Heart left ventricle (tissue), 16 donors: ENCODE measurements around the gene RSPH10B. TPM values are rescaled to one million over a fixed set of nuclear protein-coding genes. Genes with fewer than 3 reads are reported as not detected.
A peak's percentile ranks its signal among the peaks of the same experiment; 100 is the strongest.
"Not testable (repeated sequence)": the region's sequence is repeated elsewhere in the genome, so short reads cannot be mapped to it uniquely, and the experiment has no call there.

ENCODE experiments used
- ATAC-seq, 4 donors: fragments of 200-7000 bp; cut with Tn5 transposase; one replicate each; pipeline ENCODE4 v1.9.1; 2020 to 2022; ENCODE audit warnings: moderate library complexity in 4 of 4, mild to moderate bottlenecking in 3 of 4, moderate number of reproducible peaks in 1 of 4
- DNase-seq, 5 donors: peaks; one replicate each; pipeline ENCODE4 v3.0.0-alpha.2; 2020
- H3K27ac ChIP-seq, 12 donors: fragments of 200-600 bp; sonication (generic) in 4 of 12; one replicate each; pipeline versions ENCODE4 v1.5.0 to v1.8.0; 2016 to 2022; ENCODE audit warnings: mild to moderate bottlenecking in 2 of 12
- H3K27me3 ChIP-seq, 9 donors: fragments of 200-600 bp; sonication (generic) in 2 of 9; one replicate each; pipeline versions ENCODE4 v1.5.1 to v1.8.0; 2016 to 2022; ENCODE audit warnings: mild to moderate bottlenecking in 3 of 9
- H3K36me3 ChIP-seq, 9 donors: fragments of 200-600 bp; sonication (generic) in 2 of 9; one replicate each; pipeline versions ENCODE4 v1.5.0 to v1.8.0; 2018 to 2022; ENCODE audit warnings: mild to moderate bottlenecking in 2 of 9
- H3K4me1 ChIP-seq, 12 donors: fragments of 200-600 bp; sonication (generic) in 4 of 12; one replicate each; pipeline versions ENCODE4 v1.5.0 to v1.8.0; 2016 to 2022; ENCODE audit warnings: mild to moderate bottlenecking in 3 of 12
- H3K4me3 ChIP-seq, 12 donors: fragments of 200-600 bp; sonication (generic) in 4 of 12; one replicate each; pipeline versions ENCODE4 v1.5.0 to v1.8.0; 2017 to 2022; ENCODE audit warnings: mild to moderate bottlenecking in 9 of 12, moderate library complexity in 4 of 12
- H3K9me3 ChIP-seq, 12 donors: fragments of 200-600 bp; sonication (generic) in 4 of 12; one replicate each; pipeline versions ENCODE4 v1.5.0 to v1.8.0; 2016 to 2022; ENCODE audit warnings: mild to moderate bottlenecking in 1 of 12
- CTCF ChIP-seq, 12 donors: fragments of 200-600 bp; sonication (generic) in 4 of 12; IDR thresholded peaks; one replicate each; pipeline versions ENCODE4 v1.5.0 to v1.8.0; 2018 to 2022; ENCODE audit warnings: antibody characterized with exemption in 12 of 12, mild to moderate bottlenecking in 5 of 12
- POLR2A ChIP-seq, 2 donors: fragments of 450-650 bp; IDR thresholded peaks; one replicate each; pipeline ENCODE4 v1.6.1; 2017; ENCODE audit warnings: antibody characterized with exemption in 2 of 2, mild to moderate bottlenecking in 2 of 2, moderate library complexity in 2 of 2
- WGBS, 4 donors: extraction: QIAGEN DNeasy Blood & Tissue Kit in 2 of 4; methylation state at CpG; one replicate each; pipeline versions ENCODE4 v1.1.5 to v1.1.7; 2013 to 2018; 5-methylcytosine and 5-hydroxymethylcytosine counted together
- intact Hi-C, 10 donors: fragments of 100-400 bp; cut with DNase I; formaldehyde crosslinking; loops; one replicate each; pipeline versions ENCODE4 v1.11.1 to v1.14.2; 2022
- polyA plus RNA-seq, 2 donors: library from polyadenylated mRNA; stranded (reverse); fragments of 200-250 nt; gene quantifications; one replicate each; pipeline ENCODE4 v1.2.3, GENCODE V29; 2013
- total RNA-seq, 9 donors: library from RNA; depleted of rRNA in 2 of 9; stranded (reverse); fragments of >200 nt in 2 of 9; fragmentation: NEBNext Ultra II Directional in 3 of 9; extraction: Animal tissue kit (Norgen Biotek cat#: 25700) in 3 of 9; gene quantifications; one replicate each; pipeline versions ENCODE4 v1.1.0 to v1.2.4, GENCODE V29; 2016 to 2023
- donor health status: ischemic (EF 13 %, LVEDD 7.1; RV severe dilation, severe dysfunction).
- donor health status: healthy with polysubstance abuse.
- donor health status: DM: no; HTN: yes; CAD: no.
- donor health status: DM: no; HTN: no; CAD: no.
- donor health status: ischemic (EF 25% LVEDD 6.9; RV normal size, moderate dysfunction).
- donor health status: ischemic (EF 25% LVEDD 5.7; RV mildly dilated, moderate dysfunction).
- donor health status: healthy.
- donor health status: DM: yes; HTN: yes; CAD: no.
- donor health status: ischemic (EF 35%, LVEDD 5.7; RV mildly dilated, moderate dysfunction).
- donor health status: nonischemic (EF 11% LVEDD 7.7; RV severe dilation, severe dysfunction).
- donor health status: DM: yes; HTN: yes; CAD: no.
- donor health status: PGD.
- donor health status: ischemic (EF 29% LVEDD 5.4; RV normal size, mild dysfunction).
- donor health status: nonischemic (EF 23%, LVEDD 6.1; RV moderate dilation, normal function).

Gene RSPH10B
- total and polyA plus RNA-seq, 11 donors = 0.03 to 0.80 TPM; not detected in 9

DNA sequence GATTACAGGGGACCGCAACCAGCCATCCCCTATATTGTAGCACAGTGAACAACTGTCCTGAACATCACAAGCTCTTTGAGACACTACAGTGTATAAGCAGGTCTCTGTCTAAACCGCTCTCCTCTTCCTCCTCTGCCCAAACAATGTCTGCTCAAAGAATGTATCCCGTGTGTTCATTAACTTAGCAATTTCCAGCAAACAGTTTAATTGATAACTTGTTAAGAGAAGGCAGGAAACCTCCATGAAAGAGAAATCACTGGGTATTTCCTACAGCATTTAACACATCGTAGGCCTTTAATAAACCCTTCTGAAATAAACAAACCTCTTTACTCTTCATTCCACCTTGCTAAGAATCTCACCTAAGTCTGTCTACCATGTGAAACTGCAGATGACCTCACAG is 36.9 kb upstream of the RSPH10B start:
- H3K27ac ChIP-seq = no peak overlapping the region
- TF ChIP-seq POLR2A (IDR thresholded peaks at IDR 0.05) (no peak), CTCF (IDR thresholded peaks at IDR 0.05) (no peak)
- H3K4me3 ChIP-seq = no peak overlapping the region
- H3K9me3 ChIP-seq = no peaks in the 10 kb centered on the region
- 64 to 90% (median 82%) methylated on average over 4 of the region's 4 CpGs for WGBS, 4 donors
- no peaks in the 10 kb centered on the region for H3K27me3 ChIP-seq
- DNase-seq (no peak), ATAC-seq (no peak)
- intact Hi-C loops = loop anchor here in 1 of 10 donors (10.0 kb wide), 1 partner anchor 317 kb away; no protein-coding TSS in a partner anchor
- H3K4me1 ChIP-seq = peaks cover 0 to 38% (median 24%) of the 10 kb centered on the region in 12 donors
- peaks cover 0 to 40% (median 29%) of the 10 kb centered on the region in 9 donors for H3K36me3 ChIP-seq

- TF ChIP-seq POLR2A (IDR thresholded peaks at IDR 0.05) = no peak
- TF ChIP-seq CTCF (IDR thresholded peaks at IDR 0.05) = peak; percentile 31 to 79 (median 66)
- Histone ChIP-seq H3K27me3 (no peaks in the 10 kb centered on the region), H3K4me1 (peaks cover 0 to 3% (median 0%) of the 10 kb centered on the region in 12 donors), H3K36me3 (peaks cover 0 to 99% (median 87%) of the 10 kb centered on the region in 9 donors), H3K9me3 (no peaks in the 10 kb centered on the region), H3K27ac (no peak overlapping the region), H3K4me3 (no peak overlapping the region)
- ATAC-seq = peak in 3 of 4 donors; percentile 70 to 76 (median 71)
- 55 to 60% (median 58%) methylated on average over 10 of the region's 10 CpGs for WGBS, 4 donors
- intact Hi-C loops = loop anchor here in 7 of 10 donors (5.0 to 10.0 kb wide), 6 partner anchors 325 to 440 kb away; no protein-coding TSS in a partner anchor
- peak in 4 of 5 donors; percentile 24 to 45 (median 35) for DNase-seq
Measured at GRCh38 chr7:5997210-5997808, 26.8 kb upstream of the RSPH10B start.

DNA sequence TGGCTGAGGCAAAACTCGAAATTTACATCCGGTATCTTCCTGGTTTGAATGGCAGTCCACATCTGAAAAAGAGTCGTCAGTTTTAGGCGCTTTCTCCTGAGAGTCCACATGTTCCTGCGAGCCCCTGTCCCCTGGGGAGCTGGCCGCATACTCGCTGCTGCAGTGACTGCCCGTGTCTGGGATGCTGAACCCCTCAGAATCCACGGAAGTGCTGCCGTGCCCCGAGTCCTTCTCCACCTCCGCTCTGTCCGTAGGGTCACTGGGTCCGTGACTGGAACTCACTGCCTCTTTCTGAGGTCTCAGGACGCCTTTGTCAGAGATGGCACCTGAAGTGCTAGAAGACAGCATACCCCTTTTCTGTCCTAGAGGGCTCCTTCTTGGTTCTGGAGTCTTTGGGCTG is 16.6 kb upstream of the RSPH10B start:
- H3K27ac ChIP-seq, H3K27me3 ChIP-seq, H3K4me3 ChIP-seq, intact Hi-C loops, DNase-seq, ATAC-seq, H3K4me1 ChIP-seq, H3K9me3 ChIP-seq: not testable (repeated sequence)
- H3K36me3 ChIP-seq = peaks cover 0 to 67% (median 60%) of the 10 kb centered on the region in 9 donors
- WGBS, 4 donors = 87 to 94% (median 89%) methylated on average over 5 to 15 of the region's 15 CpGs

DNA sequence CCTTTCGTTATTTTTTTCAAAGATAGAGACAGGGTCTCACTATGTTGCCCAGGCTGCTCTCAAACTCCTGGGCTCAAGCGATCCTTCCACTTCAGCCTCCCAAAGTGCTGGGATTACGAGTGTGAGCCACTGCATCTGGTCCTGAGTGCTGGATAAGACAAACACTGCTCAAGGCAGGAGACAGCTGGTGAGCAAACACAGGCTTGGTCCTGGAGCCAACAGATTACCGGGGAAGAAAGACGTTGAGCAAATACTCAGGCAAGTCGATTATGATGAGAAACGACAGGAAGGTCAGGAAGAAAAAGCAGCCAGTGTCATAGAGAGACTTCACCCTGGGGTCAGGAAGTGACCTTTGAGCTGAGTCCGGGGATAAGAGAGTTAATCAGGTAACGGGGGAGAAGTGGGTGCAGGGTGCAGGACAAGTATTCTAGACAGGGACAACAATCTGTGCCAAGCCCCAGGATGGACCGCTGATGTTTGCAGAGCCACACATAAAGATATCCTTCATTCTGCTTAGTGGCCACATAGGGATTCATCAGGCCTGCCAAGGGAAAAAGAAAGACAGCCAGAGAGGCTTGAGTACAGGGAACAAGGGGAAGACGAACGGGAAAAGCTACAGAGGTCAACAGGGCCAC is 9.3 kb upstream of the RSPH10B start:
- ATAC-seq, DNase-seq, H3K27me3 ChIP-seq, H3K4me1 ChIP-seq, H3K9me3 ChIP-seq, H3K27ac ChIP-seq, H3K4me3 ChIP-seq, intact Hi-C loops: not testable (repeated sequence)
- WGBS, 4 donors = 76 to 96% (median 92%) methylated on average over 2 to 3 of the region's 12 CpGs
- peaks cover 0 to 30% (median 4%) of the 10 kb centered on the region in 9 donors for H3K36me3 ChIP-seq

GRCh38 chr7:5973580-5973979 is 3.1 kb upstream of the RSPH10B start:
- H3K27me3 ChIP-seq, DNase-seq, ATAC-seq, intact Hi-C loops, H3K4me3 ChIP-seq, H3K27ac ChIP-seq, H3K9me3 ChIP-seq, H3K4me1 ChIP-seq: not testable (repeated sequence)
- no CpG with 5 or more reads among the region's 8 CpGs for WGBS, 4 donors
- peaks cover 0 to 12% (median 0%) of the 10 kb centered on the region in 9 donors for H3K36me3 ChIP-seq

- DNase-seq, H3K27me3 ChIP-seq, H3K9me3 ChIP-seq, H3K4me1 ChIP-seq, ATAC-seq, H3K4me3 ChIP-seq, intact Hi-C loops, H3K36me3 ChIP-seq, H3K27ac ChIP-seq: not testable (repeated sequence)
- WGBS, 4 donors = 80 to 94% (median 85%) methylated on average over 4 to 5 of the region's 7 CpGs
Measured at GRCh38 chr7:5963810-5964209, 6.7 kb downstream of the RSPH10B start.

- H3K36me3 ChIP-seq, H3K4me1 ChIP-seq, H3K27me3 ChIP-seq, ATAC-seq, intact Hi-C loops, H3K27ac ChIP-seq, H3K9me3 ChIP-seq, H3K4me3 ChIP-seq, DNase-seq: not testable (repeated sequence)
- 36 to 71% (median 60%) methylated on average over 5 to 8 of the region's 13 CpGs for WGBS, 4 donors
Measured at GRCh38 chr7:5963205-5963604, 7.3 kb downstream of the RSPH10B start.

GRCh38 chr7:5934945-5935450 is 35.5 kb downstream of the RSPH10B start:
- not testable (repeated sequence) for H3K27ac ChIP-seq, H3K4me1 ChIP-seq
- WGBS, 4 donors = no CpG with 5 or more reads among the region's 17 CpGs

More at GRCh38 chr7:5934945-5935450, 35.5 kb downstream of the RSPH10B start:
- DNase-seq, ATAC-seq, H3K9me3 ChIP-seq, H3K4me3 ChIP-seq, H3K36me3 ChIP-seq, H3K27me3 ChIP-seq, intact Hi-C loops: not testable (repeated sequence)
